Measurements from ENCODE around the gene KLK11.
"Not testable (repeated sequence)": the region's sequence is repeated elsewhere in the genome, so short reads cannot be mapped to it uniquely, and the experiment has no call there.

Gene KLK11

DNA sequence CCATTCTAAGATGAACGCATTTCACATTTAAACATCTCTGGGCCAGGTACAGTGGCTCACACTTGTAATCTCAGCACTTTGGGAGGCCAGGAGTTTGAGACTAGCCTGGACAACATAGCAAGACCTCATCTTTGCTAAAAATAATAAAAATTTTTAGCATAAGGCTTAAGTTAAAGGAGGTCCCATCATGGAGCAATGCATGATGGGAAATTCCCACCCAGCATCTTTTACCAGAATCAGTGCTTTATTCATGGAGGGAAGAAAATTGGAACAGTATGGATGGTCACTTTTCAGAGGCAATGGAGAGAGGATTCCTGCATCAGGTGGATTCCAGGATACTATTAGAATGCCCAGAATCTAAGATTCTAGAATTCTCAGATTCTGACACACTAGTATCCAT is 21.2 kb downstream of the KLK11 start:
- DNase-seq (ENCODE audit: low read depth in 3 of 3): no peak

DNA sequence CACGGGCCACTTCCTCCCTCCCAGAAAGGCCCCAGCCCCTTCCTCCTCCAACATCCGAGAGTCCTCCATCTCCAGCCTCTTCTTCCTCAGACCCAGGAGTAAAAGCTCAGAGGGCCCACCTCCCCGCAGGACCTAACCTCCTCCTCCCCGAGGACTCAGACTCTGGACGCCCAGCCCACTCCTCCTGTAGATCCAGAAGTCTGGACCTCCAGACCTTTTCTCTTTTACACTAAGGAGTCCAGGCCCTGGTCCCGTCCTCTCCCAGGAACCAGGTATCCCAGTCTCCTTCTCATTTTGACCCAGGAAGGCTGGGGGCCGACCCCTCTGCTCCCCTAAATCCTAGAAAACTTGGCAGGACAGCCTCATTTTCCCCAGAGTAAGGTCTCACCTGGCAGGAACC is 23.1 kb downstream of the KLK11 start:
- no peak for DNase-seq (ENCODE audit: low read depth in 3 of 3)

DNA sequence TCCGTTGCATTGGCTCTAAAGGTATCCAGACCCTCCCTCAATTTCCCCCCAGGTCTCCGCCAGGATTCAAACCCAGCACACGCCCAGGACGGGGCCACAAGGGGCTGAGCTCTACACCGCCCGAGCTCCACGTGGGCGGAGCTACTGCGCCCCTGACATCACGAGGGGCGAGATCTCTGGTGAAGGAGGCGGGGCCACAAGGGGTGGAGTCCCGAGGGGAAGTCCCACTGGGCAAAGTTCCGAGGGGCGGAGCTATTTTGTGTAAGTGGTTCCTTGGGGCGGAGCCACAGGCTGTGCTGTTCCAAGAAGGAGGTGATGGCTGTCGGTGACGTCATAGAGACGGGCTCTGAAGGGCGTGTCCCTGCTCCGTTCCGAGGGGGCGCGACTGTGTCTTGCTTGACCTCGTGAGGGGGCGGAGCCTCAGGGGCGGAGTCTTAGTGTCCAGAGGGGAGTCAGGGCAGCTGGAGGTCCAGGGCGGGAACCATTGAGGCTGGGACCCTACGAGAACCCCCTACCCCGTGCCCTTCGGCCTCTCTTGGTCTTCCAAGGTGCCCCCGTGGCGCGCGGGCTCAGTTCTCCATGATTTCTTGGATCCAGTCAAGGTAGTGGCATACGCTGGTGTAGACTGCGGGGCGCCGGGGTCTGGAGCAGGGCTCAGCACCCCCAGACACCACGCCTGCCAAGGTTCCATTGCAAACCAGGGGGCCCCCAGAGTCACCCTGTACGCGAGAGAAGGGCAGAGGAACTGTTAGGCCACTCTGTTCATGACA is 23.7 kb downstream of the KLK11 start:
- DNase-seq (ENCODE audit: low read depth in 3 of 3): no peak

DNA sequence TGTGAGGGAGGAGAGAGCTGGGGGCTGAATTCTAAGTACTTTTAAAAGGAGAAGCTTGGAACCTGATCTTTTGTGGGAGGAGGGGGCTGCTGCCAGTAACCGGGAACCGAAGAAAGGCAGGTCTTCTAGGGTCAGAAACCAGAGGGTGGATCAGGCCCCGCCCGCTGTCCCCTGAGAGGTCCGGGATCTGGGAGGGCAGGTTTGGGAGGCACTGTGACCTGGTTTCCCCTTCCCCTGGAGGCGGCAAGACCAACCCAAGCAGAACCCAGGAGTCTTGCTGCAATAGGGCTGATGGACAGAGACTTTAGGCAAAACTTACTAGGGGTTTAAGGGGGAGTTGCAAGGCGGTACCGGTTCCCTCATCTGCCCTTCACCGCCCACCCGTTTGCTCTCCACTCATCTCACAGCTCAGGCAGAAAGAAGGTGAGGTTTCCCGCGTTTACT is 24.3 kb downstream of the KLK11 start:
- DNase-seq (ENCODE audit: low read depth in 3 of 3): no peak

DNA sequence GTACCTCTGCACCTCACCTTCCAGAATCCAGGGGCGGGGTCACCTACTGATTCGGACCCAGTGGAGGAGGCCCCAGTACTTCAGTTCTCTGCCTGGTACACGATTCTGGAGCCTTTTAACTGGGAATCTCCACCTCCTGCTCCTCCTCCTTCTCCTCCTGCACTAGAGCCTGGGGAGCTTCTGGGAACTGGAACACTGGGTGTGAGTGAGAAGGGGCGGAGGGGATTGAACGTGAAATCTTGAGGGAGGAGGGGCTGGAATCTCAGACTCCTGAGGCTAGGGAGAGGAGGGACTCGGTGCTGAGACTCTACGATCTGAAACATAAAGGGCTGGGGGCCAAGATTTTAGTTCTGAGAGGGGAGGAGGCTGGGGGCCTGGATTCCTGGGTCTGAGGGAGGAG is 24.9 kb downstream of the KLK11 start, which contains the start of gene KLK8:
TSS of gene KLK8 (minus strand) at position 90 of the 400 bp plus-strand sequence. CDS start 437 bp downstream, outside the sequence.
- no peak for DNase-seq (ENCODE audit: low read depth in 3 of 3)

DNA sequence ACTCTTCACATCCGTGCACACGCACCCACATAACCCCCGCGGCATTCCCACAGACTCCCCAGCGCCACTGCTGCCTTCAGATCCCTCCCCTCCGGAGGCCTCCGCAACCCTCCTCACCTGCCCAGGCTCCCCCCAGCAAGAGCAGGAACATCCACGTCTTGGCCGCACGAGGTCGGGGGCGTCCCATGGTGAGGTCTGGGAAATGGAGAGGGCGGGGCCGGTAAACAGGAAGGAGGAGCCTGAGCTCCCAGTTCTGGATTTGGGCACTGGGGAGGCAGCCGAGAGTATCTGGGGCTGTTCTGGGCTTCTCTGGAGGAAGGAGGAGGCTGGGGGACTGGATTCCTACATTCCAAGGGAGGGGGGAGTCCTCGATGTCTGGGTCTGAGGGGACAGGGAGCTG is 25.4 kb downstream of the KLK11 start:
- no peak for DNase-seq (ENCODE audit: low read depth in 3 of 3)

DNA sequence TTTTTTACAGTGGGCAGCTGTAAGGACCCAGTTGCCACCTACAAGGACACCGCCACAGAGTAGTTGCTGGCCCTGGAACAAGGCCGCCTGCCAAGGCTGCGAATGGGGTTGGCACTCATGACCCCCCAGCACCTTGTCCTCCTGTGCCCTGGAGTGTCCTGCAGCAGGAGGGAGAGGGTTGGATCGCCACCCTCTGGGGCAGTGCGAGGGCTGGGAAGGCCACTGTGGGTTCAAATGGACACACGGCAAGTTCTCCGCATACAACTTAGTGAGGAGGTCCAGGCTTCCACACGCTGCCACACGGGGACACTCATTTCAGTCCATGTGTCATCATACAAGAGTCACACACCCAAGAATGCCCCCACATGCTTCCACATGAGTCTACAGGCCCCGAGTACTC is 26.0 kb downstream of the KLK11 start:
- no peak for DNase-seq (ENCODE audit: low read depth in 3 of 3)

DNA sequence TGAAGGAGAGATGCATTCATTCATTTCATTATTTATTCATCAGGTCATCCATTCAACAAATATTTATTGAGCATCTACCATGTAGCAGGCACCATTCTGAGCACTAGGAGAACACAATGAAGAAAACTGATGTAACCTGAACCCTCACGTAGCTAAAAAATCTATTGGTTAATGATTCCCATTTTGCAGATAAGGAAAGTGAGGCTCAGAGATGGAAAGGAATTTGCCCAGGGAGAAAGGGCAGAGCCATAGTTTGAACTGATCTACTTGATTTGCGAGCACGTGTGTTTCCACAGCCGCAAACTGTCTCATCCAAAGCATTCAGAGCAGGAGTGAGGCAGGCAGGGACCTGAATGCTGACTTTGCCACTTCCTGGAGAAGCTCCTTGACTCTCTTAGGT is 27.7 kb downstream of the KLK11 start:
- no peak for DNase-seq (ENCODE audit: low read depth in 3 of 3)

DNA sequence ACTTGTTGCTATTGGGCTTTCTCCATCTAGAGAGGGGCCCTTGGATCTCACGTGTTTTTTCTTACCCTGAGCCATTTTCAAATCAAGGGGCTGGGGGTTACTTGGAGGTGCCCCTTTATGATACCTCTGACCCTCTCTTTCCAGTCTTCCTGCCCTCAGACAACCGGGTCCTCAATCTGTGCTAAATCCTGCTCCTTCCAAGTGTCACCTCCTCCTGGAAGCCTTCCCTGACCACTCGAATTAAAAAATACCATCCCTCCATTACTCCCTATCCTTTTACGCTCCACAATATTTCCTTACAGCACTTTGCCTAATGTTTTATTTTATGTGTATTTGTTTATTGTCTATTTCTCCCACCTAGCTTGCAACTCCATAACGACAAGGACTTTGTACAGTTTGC is 28.4 kb downstream of the KLK11 start:
- DNase-seq (ENCODE audit: low read depth in 3 of 3): no peak

DNA sequence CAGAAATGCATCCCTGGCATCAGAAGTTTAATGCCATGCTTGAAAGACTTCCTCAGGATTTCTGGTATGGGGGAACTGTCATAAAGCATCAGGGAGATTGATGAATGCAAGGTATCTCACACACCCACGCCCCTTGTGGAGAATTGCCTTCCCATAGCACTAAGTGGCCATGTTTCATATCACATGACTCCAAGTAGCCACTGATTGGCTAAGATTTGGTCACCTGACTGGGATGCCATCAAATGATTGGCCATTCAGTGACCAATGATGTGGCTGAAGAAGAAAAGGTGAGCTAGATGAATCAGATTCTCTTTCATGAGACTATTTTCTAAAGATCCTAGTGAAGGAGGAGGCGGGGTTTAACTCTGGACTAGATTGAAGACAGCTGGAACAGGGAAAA is 32.3 kb downstream of the KLK11 start:
- no peak for DNase-seq (ENCODE audit: low read depth in 3 of 3)

DNA sequence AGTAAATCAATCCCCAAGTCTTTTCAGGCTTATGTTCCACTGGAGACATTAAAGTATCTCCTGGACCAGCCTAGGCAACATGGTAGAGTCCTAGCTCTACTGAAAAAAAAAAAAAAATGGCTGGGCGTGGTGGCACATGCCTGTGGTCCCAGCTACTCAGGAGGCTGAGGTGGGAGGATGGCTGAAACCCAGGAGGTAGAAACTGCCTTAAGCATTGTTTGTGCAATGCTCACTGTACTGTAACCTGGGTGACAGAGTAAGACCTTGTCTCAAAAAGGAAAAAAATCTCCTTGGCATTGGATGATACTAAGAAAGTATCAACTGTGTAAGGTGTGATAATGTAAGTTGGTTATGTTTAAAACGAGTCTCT is 33.8 kb downstream of the KLK11 start:
- no peak for DNase-seq (ENCODE audit: low read depth in 3 of 3)

DNA sequence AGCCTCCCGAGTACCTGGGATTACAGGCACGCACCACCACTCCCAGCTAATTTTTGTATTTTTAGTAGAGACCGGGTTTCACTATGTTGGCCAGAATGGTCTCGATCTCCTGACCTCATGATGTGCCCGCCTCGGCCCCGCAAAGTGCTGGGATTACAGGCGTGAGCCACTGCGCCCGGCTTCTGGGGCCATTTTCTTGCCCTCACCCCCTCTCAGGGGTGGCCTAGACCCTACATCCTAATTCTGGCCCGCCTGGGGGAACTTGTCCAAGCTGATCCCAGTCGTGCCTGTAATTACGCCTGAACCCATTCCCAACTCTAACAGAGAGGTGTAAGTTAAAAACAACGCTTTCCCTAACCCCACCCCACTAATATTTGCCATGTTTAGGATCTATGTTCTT is 42.0 kb downstream of the KLK11 start:
- DNase-seq (ENCODE audit: low read depth in 3 of 3): not testable (repeated sequence)

DNA sequence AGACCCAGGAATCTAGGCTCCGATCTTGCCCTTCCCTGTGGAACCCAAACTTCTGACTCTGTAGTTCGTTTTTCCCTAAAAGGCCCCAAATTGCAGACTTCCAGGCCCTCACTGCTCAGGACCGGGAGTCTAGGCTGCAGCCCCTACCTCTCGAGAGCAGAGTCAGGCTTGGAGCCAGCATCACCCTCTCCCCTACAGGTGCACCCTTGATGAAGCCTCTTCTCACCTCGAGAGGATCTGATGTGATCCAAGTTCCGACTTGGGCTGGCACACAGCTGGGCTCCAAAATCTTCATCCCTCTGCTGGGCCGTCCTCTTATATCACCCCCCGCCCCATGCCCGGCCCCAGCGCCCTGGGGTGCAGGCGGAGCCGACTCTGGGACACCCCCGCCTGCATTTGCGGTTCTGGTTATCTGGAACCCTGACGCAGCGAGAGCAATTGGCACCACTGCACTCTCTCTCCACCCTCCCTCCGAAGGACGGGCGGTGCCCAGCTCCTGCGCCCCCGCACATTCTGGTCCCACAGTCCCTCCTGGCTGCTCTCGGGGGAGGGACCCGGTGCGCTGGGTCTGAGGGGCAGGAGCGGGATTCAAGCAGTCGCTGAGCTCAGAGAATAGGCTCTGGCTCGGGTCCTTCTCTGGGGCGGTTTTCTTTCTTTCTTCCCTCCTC is 42.7 kb downstream of the KLK11 start, which contains the start of gene KLK7:
TSS of gene KLK7 (minus strand) at position 293 of the 668 bp plus-strand sequence. CDS start 1,518 bp downstream, outside the sequence.
- DNase-seq (ENCODE audit: low read depth in 3 of 3): no peak

DNA sequence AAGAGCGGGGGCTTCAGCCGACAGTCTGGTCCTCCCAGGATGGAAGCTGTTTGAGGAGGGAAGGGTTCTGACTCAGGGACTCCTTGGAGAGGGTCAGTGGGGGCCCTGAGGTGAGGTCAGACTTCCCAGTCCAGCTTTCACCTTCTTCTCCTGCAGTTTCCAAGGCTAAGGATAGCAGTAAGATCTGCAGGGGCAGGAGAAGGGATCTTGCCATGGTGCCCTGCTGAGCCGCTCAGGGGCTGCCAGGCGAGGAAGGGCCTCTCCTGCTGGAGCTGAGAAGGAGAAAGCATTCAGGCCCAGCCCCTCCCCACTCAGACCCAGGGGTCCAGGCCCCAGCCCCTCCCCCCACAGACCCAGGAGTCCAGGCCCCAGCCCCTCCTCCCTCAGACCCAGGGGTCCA is 44.2 kb downstream of the KLK11 start:
- no peak for DNase-seq (ENCODE audit: low read depth in 3 of 3)

DNA sequence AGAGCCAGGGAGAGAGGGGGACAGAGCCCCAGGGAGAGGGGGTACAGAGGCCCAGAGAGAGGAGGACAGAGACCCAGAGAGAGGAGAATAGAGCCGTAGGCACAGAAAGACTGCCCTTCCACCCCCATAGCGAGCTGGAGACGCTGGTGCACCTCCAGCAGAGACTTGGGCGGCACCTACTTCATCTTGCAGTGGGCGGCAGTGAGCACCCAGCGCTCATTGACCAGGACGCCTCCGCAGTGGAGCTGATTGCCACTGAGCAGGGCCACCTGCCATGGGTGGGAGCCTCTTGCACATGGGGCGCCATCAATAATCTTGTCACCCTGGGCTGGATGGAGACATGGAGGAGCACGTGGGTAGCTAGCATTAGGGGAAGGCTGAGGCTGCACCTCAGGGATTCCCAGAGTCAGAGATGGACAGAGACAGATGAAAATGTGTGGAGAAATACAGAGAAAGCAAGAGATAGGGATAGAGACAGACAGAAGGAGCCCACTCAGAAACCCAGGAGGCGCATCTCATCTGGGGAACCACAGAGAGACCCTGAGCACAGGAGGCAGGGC is 44.7 kb downstream of the KLK11 start:
- no peak for DNase-seq (ENCODE audit: low read depth in 3 of 3)

DNA sequence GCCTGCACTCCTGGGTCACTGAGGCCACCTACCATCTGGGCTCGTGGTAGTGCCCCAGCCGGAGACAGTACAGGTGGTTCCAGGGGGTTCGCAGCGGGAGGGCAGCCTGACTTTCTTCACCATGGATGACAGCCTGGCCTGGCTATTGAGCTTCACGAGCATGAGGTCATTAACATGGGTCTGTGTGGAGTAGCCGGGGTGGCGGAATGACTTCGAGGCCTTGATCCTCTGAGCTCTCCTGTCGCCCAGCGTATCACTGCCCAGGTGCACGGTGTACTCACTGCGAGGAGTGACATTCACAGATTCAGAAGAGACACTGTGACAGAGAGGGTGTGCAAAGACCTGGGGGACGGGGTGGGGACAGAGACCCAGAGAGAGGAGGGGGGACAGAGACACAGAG is 46.2 kb downstream of the KLK11 start:
- DNase-seq (ENCODE audit: low read depth in 3 of 3): no peak

DNA sequence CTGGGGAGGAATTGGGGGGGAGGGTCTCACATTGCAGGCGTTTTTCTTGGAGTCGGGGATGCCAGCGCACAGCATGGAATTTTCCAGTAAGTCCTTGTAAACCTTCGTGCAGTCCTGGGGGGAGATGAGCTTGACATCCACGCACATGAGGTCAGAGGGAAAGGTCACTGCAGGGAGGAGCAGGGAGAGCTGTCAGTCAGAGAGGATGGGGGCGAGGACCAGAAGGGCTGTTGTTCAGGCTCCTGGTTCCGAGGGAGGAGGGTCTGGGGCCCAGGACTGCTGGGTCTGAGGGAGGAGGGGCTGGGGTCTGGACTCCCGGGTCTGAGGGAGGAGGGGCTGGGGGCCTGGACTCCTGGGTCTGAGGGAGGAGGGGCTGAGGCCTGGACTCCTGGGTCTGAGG is 46.7 kb downstream of the KLK11 start:
- DNase-seq (ENCODE audit: low read depth in 3 of 3): no peak

DNA sequence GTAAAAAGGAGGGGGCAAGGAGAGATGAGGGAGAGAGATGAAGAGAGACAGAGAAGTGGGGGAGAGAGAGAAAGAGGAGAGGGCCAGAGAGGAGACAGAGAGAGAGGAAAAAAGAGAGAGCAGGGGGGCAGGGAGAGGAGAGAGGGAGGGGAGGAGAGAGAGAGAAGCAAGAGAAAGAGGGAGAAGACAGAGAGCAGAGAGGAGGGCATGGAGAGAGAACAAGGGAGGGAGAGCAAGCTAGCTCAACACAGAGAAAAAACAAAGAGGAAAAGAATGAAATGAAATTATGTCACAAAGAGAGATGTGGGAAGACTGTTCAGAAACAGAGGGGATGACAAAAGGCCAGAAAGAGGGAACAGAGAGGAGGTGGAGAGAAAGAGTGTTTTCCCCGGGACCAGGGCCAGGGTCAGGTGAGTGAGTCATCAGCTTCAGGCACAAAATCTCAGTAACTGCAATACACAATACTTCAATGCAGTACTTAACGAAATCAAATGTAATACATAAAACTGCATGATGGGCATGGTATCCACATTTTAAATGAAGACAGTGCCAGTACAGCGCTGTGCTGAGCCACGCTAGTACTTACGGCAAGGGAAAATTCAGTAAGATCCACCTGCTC is 47.5 kb downstream of the KLK11 start:
- DNase-seq (ENCODE audit: low read depth in 3 of 3): no peak

DNA sequence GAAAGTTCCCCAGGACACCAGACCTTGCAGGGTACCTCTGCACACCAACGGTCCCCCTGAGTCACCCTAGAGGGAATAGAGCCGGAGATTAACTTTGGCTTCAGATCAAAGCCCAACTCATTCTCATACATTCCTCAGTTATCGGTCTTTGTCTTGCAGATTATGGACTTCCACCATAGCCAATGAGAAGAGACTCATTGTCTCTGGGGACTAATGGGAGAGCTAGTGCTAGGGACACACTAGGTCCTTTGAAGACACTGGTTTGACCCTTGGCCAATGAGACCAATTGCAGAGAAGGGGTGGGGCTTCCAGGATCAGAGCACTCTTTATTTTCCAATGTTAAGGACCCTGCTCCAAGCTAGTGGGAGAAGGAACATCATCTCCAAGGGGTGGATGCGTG is 48.8 kb downstream of the KLK11 start:
- no peak for DNase-seq (ENCODE audit: low read depth in 3 of 3)

DNA sequence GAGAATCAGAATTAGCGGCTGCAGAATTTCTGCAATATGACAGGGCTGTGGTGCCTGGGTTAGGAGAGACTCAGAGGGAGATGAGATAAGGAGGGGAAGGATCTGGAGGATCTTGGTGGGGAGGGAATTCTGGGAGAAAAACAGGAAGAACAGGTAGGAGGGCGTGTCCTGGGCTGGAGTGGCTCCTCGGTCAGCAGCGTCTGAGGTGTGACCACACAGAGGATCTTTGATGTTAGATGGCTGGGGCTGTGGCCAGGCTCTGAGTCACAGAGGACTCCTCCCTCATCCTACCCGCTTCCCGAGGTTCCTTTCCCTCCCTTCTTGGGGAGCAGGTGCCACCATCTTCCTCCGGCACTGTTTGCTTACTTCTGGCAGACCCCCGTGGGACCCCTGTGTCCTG is 50.6 kb downstream of the KLK11 start:
- no peak for DNase-seq (ENCODE audit: low read depth in 3 of 3)

DNA sequence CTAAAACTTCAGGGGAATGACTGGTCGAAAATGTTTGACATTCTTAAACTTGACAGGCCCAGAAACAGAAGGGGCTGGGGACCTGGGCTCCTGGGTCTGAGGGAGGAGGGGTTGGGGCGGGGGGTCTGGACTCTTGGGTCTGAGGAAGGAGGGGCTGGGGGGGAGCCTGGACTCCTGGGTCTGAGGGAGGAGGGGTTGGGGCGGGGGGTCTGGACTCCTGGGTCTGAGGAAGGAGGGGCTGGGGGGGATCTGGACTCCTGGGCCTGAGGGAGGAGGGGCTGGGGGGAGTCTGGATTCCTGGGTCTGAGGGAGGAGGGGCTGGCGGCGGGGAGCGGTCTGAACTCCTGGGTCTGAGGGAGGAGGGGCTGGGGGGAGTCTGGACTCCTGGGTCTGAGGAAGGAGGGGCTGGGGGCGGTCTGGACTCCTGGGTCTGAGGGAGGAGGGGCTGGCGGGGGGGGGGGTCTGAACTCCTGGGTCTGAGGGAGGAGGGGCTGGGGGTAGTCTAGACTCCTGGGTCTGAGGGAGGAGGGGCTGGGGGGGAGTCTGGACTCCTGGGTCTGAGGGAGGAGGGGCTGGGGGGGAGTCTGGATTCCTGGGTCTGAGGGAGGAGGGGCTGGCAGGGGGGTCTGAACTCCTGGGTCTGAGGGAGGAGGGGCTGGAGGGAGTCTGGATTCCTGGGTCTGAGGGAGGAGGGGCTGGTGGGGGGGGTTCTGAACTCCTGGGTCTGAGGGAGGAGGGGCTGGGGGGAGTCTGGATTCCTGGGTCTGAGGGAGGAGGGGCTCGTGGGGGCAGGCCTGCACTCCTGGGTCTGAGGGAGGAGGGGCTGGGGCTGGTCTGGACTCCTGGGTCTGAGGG is 51.5 kb downstream of the KLK11 start:
- DNase-seq (ENCODE audit: low read depth in 3 of 3): no peak

Data from stimulated activated CD4-positive, alpha-beta T cell treated with anti-CD3 and anti-CD28 coated beads, TNF-alpha, amount 100 ng/mL, for 4 hours (primary cell).